CD4-positive, alpha-beta T cell treated with Interferon alpha-2 for 1 hour (primary cell): ENCODE data around the gene BBIP1.
"Not testable (repeated sequence)": the region's sequence is repeated elsewhere in the genome, so short reads cannot be mapped to it uniquely, and the experiment has no call there.

Source experiments
- DNase-seq, 2 donors: peaks; one replicate each; pipeline ENCODE4 v3.0.0-alpha.2; 2020 to 2022

BBIP1 gene

GRCh38 chr10:110919971-110920881 is 1.2 kb upstream of the BBIP1 start:
- peak; percentile 23 to 25 for DNase-seq

GRCh38 chr10:110919349-110919931 is 460 bp upstream of the BBIP1 start, which contains the start of gene SHOC2:
TSS of gene SHOC2 (plus strand) at chr10:110919604. CDS start at chr10:110964359, 44,755 bp downstream.
- DNase-seq: peak; percentile 100

- peak; percentile 90 for DNase-seq
These were observed 724 bp downstream of the BBIP1 start for GRCh38 chr10:110918269-110918642.

GRCh38 chr10:110916554-110917346 is 2.2 kb downstream of the BBIP1 start:
- DNase-seq: no peak

GRCh38 chr10:110915600-110915999 is 3.4 kb downstream of the BBIP1 start:
- DNase-seq: not testable (repeated sequence)

GRCh38 chr10:110915035-110915434 is 3.9 kb downstream of the BBIP1 start:
- DNase-seq: no peak

- DNase-seq: no peak
These were observed 4.5 kb downstream of the BBIP1 start for GRCh38 chr10:110914431-110914830.

GRCh38 chr10:110912374-110912773 is 6.6 kb downstream of the BBIP1 start:
- no peak for DNase-seq

GRCh38 chr10:110910138-110910537 is 8.8 kb downstream of the BBIP1 start:
- no peak for DNase-seq

- DNase-seq: no peak
These were observed 15.4 kb downstream of the BBIP1 start for GRCh38 chr10:110903280-110904278.

- no peak for DNase-seq
These were observed 16.8 kb downstream of the BBIP1 start for GRCh38 chr10:110901954-110902819.

- no peak for DNase-seq
These were observed 18.0 kb downstream of the BBIP1 start for GRCh38 chr10:110900983-110901382.

- DNase-seq: no peak
These were observed 20.6 kb downstream of the BBIP1 start for GRCh38 chr10:110898391-110898790.

- no peak for DNase-seq
These were observed 21.8 kb downstream of the BBIP1 start for GRCh38 chr10:110897184-110897583.

GRCh38 chr10:110893559-110894179 is 25.3 kb downstream of the BBIP1 start:
- peak in 1 of 2 donors; percentile 78 for DNase-seq

- no peak for DNase-seq
These were observed 26.2 kb downstream of the BBIP1 start for GRCh38 chr10:110892602-110893288.

- DNase-seq: no peak
These were observed 31.4 kb downstream of the BBIP1 start for GRCh38 chr10:110887560-110887959.

GRCh38 chr10:110885932-110886674 is 32.9 kb downstream of the BBIP1 start:
- no peak for DNase-seq

- DNase-seq: no peak
These were observed 35.1 kb downstream of the BBIP1 start for GRCh38 chr10:110883924-110884323.
